DMS53 treated with DMSO at 0.1 percent for 48 hours (cell line): Measurements from ENCODE around the gene ALDH1L1.

ENCODE experiments used
- DNase-seq: peaks from one replicate; lab custom pipeline; 2025; ENCODE audit not compliant: unreplicated experiment; lab: John Stamatoyannopoulos, UW

ALDH1L1 gene

GRCh38 chr3:126124148-126124868 lies 56.1 kb downstream of the ALDH1L1 start:
- DNase-seq = no peak

DNA sequence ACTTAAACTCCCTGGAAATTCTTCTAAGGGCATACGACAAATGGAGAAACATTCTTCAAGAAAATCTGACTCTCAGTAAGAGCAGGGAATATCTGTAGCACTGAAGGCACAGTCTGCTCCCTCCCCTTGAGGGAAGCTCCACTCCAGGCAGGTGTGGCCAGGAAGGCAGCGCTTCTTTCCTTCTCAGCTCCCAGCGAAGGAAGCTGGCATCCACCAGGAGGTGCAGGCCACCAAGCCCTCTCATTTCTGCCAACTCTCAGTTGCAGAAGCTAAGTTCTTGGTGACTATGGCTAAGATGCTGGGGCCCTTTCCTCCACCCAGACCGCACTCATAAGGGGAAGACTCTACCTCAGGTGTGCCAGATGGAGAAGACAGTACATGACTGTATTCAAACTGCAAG lies 58.8 kb downstream of the ALDH1L1 start:
- no peak for DNase-seq

GRCh38 chr3:126121074-126121473 lies 59.3 kb downstream of the ALDH1L1 start:
- no peak for DNase-seq

DNA sequence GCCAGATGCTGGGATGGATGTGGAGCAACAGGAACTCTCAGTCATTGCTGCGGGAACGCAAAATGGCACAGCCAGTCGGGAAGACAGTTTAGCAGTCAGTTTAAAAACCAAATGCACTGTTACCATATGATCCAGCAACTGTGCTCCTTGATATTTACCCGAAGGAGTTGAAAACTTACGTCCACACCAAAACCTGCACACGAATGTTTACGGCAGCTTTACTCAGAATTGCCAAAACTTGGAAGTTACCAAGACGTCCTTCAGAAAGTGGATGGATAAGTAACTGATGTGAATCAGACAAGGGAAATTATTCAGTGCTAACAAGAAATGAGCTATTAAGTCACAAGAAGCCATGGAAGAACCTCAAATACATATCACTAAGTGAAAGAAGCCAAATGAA lies 60.4 kb downstream of the ALDH1L1 start:
- DNase-seq = no peak

- no peak for DNase-seq
These were observed 61.2 kb downstream of the ALDH1L1 start for GRCh38 chr3:126119008-126119675.

DNA sequence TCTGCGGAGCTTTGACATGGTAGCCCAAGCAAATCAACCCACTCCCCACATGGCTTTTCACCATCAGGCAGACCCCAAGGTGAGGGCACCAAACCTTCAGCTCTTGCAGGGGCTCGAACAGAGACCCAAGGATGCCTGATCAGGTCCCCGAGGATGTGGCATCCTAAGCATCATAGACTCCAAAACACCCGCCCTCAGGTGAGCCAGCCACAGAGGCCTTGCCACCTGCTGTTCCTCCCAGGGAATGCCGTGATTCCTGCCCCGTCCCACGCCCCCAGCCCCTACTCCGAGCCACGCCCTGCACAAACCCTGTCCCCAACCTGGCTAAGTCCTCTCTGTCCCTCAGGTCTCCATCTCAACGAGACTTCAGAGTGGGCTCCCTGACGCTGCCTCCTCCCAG lies 61.8 kb downstream of the ALDH1L1 start:
- no peak for DNase-seq

DNA sequence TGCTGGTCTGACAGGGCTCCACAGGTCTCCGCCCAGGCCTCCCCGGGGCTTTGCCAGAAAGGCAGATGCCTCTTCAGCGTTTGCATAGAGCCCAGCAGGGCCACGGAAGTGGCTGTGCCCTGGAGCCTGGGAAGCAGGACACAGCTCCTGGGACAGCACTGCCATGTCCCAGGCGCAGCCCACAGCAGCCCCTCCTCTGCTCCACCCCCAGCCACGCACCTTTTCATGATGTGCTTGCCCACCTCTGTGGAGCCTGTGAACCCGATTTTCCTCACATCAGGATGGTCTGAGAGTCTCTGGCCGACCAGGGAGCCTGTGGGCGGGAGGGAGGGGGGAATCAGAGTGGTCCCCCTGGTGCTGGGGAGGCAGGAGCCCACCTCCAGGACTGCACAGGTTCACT lies 62.6 kb downstream of the ALDH1L1 start:
- DNase-seq = no peak

DNA sequence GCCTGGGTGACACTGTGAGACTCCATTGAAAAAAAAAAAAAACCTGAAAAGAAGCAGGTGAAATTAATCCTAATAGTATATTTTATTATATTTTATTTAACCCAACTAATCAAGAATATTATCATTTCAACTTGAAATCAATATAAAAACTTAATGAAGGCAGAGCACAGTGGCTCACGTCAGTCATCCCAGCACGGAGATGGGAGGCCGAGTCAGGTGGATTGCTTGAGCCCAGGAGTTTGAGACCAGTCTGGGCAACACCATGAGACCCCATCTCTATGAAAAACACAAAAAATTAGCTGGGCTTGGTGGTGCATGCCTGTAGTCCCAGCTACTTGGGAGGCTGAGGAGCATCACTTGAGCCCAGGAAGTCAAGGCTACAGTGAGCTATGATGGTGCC lies 63.2 kb downstream of the ALDH1L1 start:
- no peak for DNase-seq

GRCh38 chr3:126116526-126116925 lies 63.9 kb downstream of the ALDH1L1 start:
- DNase-seq = no peak

- DNase-seq = no peak
These were observed 65.7 kb downstream of the ALDH1L1 start for GRCh38 chr3:126114443-126115386.

DNA sequence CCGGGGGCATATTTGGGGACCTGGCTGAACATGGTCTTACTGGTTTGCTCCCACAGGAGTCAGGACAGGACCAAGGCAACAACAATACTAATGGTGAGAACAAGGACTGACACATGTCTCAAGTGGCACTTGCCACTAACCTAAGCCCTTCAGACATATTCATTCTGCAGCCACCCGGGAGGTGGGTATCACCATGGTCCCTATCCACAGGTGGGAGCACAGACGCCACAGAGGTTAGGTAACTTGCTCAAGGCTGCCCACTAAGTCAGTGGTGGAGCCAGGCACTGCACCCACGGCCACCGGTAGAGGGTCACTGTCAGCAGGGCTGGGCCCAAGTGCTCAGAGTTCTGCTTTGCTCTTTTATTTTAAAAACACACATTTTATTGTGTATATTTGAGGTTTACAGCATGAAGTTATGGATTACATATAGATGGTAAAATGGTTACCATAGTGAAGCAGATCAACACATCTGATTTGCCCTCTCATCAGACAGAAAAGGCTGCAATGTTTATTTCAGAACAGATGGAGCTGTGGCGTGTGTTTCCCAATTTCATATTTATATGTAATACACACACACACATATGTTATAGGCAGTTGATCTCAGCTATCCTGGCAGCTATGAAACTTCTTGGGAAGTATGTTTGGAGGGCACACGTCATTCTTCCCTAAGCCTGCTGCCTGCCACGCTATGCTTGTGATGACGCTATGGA lies 66.5 kb downstream of the ALDH1L1 start:
- no peak for DNase-seq

DNA sequence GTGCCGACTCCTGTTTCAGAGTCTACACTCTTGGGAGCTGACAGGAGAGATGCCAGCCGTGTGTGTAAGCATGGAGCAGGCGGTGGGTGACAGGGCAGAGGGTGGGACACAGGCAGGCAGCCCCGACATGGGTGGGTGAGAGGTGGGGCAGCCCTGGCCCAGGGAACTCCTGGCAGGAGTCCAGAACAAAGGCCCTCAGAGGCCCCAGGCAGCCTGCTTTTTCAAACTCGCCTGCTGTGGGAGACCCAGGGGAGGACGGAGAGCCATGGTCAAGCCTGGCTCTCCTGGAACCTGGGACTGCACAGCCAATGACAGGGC lies 67.2 kb downstream of the ALDH1L1 start:
- no peak for DNase-seq

GRCh38 chr3:126112531-126113237 lies 67.7 kb downstream of the ALDH1L1 start:
- no peak for DNase-seq

- no peak for DNase-seq
These were observed 68.6 kb downstream of the ALDH1L1 start for GRCh38 chr3:126111566-126112475.

GRCh38 chr3:126111126-126111551 lies 69.2 kb downstream of the ALDH1L1 start:
- no peak for DNase-seq

- DNase-seq = no peak
These were observed 69.8 kb downstream of the ALDH1L1 start for GRCh38 chr3:126110431-126111125.

DNA sequence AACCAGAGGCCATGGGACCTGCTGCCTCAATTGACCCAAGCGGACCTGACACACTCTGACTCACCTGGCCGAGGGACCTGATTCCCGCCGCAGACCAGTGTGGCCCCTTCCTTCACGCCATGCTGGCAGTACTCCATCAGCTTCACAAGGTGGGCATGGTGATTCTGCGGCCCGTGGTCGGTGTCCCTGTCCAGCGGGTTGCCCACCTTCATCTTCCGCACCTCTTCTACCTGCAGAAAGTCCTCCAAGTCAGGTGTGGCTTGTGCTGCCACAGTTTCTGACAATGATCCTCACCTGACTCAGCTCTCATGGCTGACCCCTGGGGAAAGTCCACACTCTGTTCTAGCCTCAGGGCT lies 70.5 kb downstream of the ALDH1L1 start:
- DNase-seq = no peak

DNA sequence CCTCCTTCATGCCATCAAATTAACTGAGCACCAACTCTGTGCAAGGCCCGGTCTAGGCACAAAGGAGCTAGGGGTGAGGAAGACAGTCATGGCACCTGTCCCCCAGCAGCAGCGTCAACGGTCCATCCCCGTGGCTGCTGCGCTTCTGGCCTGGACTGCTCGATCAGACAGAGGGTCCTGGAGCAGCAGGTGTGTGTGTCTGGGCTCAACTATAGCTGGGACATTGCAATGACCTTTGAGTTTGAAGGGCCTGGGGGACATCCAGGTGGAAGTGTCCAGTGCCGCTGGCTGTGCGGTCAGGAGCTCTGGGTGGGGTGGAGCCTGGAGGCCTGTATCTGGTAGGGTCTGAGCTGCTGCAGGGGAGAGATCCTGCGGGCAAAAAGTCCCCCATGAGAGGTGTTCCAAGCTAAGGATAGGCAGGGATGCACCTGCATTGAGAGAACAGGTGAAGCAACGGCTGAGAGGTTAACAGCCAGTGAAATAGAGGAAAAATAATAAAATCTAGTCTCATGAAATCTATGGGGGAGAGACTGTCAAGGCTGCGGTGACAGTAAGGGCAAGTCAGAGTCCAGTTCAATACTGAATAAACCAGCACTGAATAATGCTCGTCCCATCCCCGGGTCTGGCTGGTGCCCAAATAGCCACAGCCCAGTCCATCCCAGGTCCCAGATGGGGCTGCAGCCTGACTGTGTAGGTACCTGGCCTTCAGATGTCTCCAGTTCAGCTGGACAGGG lies 71.1 kb downstream of the ALDH1L1 start:
- DNase-seq = no peak
